ENCODE measurements around the gene DHRS11.

Gene DHRS11

DNA sequence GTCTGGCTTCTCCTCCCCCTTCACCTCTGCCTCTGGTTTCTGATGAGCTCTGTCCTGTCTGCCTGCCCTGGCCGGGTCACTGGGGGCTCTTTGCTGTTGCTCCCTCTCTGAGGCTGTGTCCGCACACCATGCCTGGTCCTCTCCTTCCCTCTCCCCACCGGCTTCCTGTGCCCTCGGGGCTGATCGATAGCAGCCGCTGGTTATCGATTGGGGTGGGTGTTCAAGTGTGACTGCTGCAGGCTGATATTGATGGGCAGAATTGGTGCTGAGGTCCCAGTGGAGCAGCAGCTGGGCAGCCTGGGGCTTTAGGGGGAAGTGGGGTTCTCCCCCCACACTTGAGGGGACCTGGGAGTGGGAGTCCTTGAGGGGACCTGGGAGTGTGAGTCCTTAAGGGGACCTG is 26.1 kb downstream of the DHRS11 start:
- H3K27me3 Mint-ChIP-seq, result peaks cover 15% of the 10 kb centered on the region
- H3K27ac Mint-ChIP-seq, result no peak overlapping the region
- no peak for ATAC-seq
- H3K9me3 Mint-ChIP-seq, result no peaks in the 10 kb centered on the region
- no peaks in the 10 kb centered on the region for H3K4me1 Mint-ChIP-seq
- no peak overlapping the region for H3K4me3 Mint-ChIP-seq
- H3K36me3 Mint-ChIP-seq, result peaks cover 10% of the 10 kb centered on the region

DNA sequence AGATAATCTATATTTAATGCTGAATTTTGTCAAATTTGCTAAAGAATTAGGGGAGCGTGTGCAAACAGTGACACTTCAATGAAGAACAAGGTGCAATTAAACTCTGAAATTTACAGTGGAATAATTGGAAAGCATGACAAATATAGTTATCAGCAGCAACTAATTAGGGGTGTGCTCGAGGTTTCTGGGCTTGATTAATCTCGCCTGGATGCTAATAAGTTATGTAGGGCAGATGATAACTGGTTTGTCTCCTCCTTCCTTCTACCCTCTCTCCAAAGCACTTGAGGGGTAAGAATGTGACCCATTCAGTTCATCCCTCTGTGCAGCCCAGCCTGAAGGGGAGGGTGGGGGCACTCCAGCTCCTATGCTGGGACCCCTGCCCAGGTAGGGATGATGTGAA is 31.6 kb downstream of the DHRS11 start:
- Mint-ChIP-seq H3K36me3 (peaks cover 10% of the 10 kb centered on the region), H3K4me1 (peaks cover 6% of the 10 kb centered on the region), H3K9me3 (no peaks in the 10 kb centered on the region), H3K4me3 (no peak overlapping the region), H3K27me3 (peaks cover 2% of the 10 kb centered on the region), H3K27ac (no peak overlapping the region)
- no peak for ATAC-seq

DNA sequence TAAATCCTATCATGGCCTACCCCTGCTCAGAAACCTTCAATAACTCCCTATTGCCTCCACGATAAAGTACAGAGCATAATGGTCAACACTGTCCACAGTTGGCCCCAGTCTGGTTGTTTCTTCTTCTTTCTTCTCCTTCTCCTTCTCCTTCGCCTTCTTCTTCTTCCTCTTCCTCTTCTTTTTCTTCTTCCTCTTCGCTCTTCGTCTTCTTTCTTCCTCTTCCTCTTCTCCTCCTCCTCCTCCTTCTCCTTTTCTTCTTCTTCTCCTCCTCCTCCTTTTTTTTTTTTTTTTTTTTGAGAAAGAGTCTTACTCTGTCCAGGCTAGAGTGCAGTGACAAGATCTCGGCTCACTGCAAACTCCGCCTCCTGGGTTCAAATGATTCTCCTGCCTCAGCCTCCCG is 33.5 kb downstream of the DHRS11 start:
- Mint-ChIP-seq H3K27me3 (no peaks in the 10 kb centered on the region), H3K4me1 (peaks cover 6% of the 10 kb centered on the region), H3K27ac (no peak overlapping the region), H3K4me3 (no peak overlapping the region), H3K9me3 (no peaks in the 10 kb centered on the region), H3K36me3 (peaks cover 10% of the 10 kb centered on the region)
- ATAC-seq, result no peak

DNA sequence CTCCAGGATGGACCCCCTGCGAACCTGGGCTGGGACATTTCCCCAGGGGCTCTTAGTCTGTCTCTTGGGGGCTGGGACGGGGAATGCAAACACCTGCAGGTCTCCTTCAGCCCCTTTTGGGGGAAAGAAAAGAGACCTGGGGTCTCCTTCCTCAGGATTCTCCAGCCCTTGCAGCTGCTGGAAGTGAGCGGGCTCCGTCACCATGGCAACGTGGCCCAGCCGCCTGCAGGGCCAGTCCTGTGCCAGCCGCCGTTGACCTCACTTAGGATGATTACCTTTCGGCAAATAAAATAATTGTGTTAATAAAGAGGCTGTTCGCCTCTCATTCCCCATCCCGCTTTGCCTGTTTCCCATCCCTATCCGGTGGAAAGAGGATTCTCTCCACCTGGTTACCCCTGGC is 35.4 kb downstream of the DHRS11 start:
- Mint-ChIP-seq H3K36me3 (no peaks in the 10 kb centered on the region), H3K27ac (no peak overlapping the region), H3K9me3 (no peaks in the 10 kb centered on the region), H3K27me3 (peaks cover 8% of the 10 kb centered on the region), H3K4me3 (no peak overlapping the region), H3K4me1 (peaks cover 6% of the 10 kb centered on the region)
- ATAC-seq, result no peak

DNA sequence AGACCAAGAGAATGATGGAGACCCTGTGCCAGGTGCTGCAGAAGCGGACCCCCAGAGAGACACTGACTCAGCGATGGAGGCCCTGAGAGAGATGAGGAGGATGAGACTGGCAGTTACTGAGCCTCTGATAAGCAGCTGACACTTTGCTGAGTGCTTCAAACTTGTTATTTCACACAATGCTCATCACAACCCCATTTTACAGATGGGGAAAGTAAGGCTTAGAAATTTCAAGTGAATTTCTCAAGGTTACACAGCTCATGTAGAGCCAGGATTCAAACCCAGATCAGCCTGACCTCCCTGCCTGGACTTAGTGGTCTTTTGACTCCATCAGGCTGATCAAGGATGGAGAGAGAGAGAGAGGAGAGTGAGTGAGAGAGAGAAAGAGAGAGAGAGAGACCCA is 36.9 kb downstream of the DHRS11 start:
- ATAC-seq, result no peak
- Mint-ChIP-seq H3K27me3 (peaks cover 22% of the 10 kb centered on the region), H3K9me3 (no peaks in the 10 kb centered on the region), H3K27ac (no peak overlapping the region), H3K36me3 (no peaks in the 10 kb centered on the region), H3K4me3 (no peak overlapping the region), H3K4me1 (peaks cover 6% of the 10 kb centered on the region)

DNA sequence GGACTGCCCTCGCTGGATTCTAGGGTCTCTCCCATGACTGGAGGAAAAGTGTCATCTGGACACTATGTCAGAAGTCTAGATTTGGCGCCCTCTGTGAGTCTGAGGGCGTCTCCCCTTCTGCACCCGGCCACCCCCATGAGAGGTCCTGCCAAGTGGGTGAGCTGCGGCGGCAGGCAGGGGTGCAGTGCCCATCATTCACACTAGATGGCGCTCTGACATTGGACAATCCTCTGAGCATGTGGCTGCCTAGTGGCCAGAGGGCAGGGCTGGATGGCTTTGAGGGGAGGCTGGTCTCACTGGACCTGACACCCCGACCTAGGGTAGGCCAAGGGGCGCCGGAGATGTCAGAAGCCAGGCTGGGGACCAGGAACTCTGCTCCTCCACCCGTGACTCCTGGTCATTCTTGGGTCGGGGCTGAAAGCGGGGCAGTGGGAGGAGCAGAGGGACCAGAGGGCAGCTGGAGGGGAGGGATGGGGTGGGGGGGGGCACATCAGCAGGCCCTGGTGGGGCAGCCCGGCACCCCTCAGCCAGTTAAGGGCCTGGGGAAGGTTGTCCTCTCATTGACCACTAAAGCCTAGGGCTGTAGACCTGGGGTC is 37.7 kb downstream of the DHRS11 start:
- no peak overlapping the region for H3K27ac Mint-ChIP-seq
- peaks cover 24% of the 10 kb centered on the region for H3K27me3 Mint-ChIP-seq
- H3K9me3 Mint-ChIP-seq, result no peaks in the 10 kb centered on the region
- no peaks in the 10 kb centered on the region for H3K36me3 Mint-ChIP-seq
- H3K4me3 Mint-ChIP-seq, result no peak overlapping the region
- H3K4me1 Mint-ChIP-seq, result peaks cover 6% of the 10 kb centered on the region
- peak; percentile 86 for ATAC-seq

DNA sequence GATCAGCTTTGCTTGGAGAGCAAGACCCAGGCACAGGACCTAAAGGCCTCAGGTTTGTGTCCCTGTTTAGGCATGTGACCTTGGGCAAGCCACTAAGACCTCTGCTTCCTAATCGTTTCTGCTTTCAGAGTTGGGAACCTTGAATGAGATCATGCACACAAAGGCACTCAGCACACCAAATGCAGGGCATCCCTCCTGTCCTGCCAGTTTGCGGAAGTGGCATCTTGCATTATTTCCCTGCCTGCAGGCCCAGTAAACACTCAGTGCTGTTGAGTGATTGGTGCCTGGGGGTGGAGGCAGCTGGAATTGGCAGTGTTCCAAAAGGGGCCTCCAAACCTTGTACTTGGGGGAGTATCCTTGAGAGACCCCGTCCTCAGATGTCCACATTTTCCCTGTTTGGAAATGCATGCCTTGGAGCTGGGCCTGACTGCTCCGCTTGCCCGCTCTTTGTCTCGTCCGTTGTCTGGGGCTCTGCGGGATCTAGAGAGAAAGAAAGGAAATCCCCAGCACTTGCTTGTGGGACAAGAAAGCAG is 38.4 kb downstream of the DHRS11 start:
- no peaks in the 10 kb centered on the region for H3K9me3 Mint-ChIP-seq

DNA sequence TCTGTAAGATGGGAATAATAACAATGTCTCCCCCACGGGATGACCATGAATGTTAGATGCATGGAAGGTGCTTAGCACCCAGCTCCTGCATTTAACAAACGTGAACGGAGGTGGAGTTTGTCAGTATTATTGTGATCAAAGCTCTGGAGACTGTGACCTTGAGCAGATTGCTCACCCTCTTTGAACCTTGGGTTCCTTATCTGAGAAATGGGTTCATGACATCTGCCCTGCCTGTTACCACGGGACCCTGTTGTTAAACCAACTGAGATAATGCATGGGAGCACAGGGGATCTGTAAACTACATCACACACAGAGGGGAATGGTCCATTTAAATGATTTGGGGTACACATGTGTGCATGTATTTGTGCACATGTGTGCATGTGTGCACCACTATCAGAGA is 39.3 kb downstream of the DHRS11 start:
- no peak overlapping the region for H3K27ac Mint-ChIP-seq
- peaks cover 33% of the 10 kb centered on the region for H3K27me3 Mint-ChIP-seq
- H3K9me3 Mint-ChIP-seq, result no peaks in the 10 kb centered on the region
- no peak overlapping the region for H3K4me3 Mint-ChIP-seq
- no peaks in the 10 kb centered on the region for H3K36me3 Mint-ChIP-seq
- ATAC-seq, result no peak
- no peaks in the 10 kb centered on the region for H3K4me1 Mint-ChIP-seq

More for the DNA sequence above, 38.4 kb downstream of the DHRS11 start:
- Mint-ChIP-seq H3K36me3 (no peaks in the 10 kb centered on the region), H3K27ac (no peak overlapping the region), H3K4me1 (peaks cover 5% of the 10 kb centered on the region), H3K4me3 (no peak overlapping the region), H3K27me3 (peaks cover 27% of the 10 kb centered on the region)
- ATAC-seq, result no peak

DNA sequence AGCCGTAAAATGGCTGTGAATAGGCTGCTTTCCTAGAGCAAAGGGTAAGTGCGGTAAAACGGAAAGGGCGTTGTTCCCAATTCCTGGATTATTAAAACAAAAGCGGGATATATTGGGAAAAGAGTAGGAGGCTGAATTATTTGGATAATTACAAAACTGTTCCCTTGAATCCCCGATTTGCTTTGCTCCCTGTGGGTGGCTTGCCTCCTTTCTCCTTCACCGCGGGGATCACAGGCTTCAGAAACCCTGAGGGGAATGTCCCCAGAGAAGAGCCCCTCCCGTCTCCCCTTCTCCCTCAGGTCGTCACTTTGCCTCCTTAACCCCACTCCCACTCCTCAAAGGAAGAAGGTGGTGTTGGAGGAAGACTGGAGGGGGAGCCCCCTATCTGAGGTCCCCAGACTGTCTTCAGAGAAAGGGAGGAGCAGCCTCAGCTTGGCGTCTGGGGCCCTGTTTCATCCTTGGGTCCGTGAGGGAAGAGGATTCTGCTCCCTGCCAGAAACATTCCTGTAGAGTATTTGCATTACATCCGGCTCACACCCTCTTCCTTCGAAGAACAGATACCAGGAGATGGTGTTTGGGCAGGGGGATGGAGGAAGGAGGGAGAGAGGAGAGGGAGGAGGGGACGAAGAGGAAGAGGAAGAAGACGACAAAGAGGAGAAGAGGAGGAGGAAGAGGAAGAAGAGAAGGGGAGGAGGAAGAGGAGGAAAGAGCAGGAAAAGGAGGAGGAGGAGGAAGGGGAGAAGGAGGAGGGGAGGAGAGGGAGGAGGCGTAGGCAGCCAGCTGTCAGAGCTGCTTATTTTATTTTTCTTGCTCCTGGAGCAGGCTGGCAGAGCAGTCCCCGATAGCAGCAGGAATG is 41.5 kb downstream of the DHRS11 start:
- ATAC-seq, result no peak
- H3K4me1 Mint-ChIP-seq, result no peaks in the 10 kb centered on the region
- H3K27me3 Mint-ChIP-seq, result peaks cover 36% of the 10 kb centered on the region
- no peak overlapping the region for H3K4me3 Mint-ChIP-seq
- H3K27ac Mint-ChIP-seq, result no peak overlapping the region
- no peaks in the 10 kb centered on the region for H3K36me3 Mint-ChIP-seq
- H3K9me3 Mint-ChIP-seq, result no peaks in the 10 kb centered on the region

DNA sequence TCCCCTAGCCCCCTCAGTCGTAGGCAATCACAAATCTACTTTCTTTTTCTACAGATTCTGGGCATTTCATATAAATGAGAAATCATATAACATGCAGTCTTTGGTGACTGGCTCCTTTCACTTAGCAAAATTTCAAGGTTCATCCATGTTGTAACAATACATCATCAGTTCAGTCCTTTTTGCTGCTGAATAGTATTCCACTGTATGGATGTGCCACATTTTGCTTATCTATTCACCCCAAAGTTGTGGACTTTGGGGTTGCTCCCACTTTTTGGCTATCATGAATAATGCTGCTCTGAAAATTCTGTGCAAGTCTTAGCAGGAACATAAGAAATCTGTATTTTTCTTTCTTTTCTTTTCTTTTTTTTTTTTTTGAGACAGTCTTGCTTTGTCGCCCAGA is 48.7 kb downstream of the DHRS11 start:
- H3K36me3 Mint-ChIP-seq, result no peaks in the 10 kb centered on the region
- no peaks in the 10 kb centered on the region for H3K9me3 Mint-ChIP-seq
- ATAC-seq, result no peak
- H3K27ac Mint-ChIP-seq, result no peak overlapping the region
- H3K4me3 Mint-ChIP-seq, result no peak overlapping the region
- H3K4me1 Mint-ChIP-seq, result peaks cover 16% of the 10 kb centered on the region
- peaks cover 76% of the 10 kb centered on the region for H3K27me3 Mint-ChIP-seq

DNA sequence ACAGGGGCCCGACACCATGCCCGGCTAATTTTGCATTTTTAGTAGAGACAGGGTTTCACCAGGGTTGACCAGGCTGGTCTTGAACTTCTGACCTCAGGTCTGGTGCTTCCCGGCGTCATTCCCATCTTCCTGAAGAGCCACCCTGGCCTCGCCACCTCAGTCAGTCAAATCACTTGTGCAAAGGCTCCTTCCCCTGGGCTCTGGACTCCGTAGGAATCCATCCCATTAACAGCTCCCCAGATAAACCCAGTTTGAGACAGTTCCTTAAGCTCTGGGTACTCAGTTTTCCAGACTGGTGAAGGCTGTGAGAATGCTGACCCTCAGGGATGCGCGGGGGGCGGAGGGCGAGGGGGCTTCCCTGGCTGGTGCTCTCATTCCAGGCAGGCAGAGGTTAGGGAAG is 49.2 kb downstream of the DHRS11 start:
- ATAC-seq, result no peak
- Mint-ChIP-seq H3K4me1 (peaks cover 16% of the 10 kb centered on the region), H3K36me3 (no peaks in the 10 kb centered on the region), H3K27me3 (peaks cover 79% of the 10 kb centered on the region), H3K9me3 (no peaks in the 10 kb centered on the region), H3K27ac (no peak overlapping the region), H3K4me3 (no peak overlapping the region)

DNA sequence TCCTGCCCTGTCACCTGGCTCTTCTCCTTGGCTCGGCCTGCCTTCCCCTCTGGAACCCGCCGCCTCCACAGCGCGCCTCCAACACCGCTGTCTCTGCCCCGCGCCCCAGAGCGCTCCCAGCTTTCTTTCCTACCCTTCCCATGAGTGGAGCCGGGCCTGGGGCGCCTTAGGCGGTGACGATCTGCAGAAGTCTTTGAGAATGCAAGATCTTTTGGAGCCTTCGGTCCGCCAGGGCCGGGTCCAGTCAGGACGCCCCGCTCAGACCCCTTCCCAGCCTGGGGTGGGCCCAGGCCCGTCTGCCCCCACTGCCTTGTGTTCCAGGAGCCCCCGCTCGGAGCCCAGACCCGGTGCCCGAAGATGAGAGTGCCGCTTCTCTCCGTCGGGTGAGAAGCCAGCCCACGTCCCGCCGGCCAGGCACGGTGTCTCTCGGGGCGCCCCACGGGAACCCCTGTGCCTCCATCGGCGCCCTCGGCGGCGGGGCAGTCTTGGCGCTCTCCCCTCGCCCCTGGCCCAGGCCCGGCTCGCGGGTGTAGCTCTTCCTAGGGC is 49.7 kb downstream of the DHRS11 start:
- peaks cover 84% of the 10 kb centered on the region for H3K27me3 Mint-ChIP-seq
- peaks cover 16% of the 10 kb centered on the region for H3K4me1 Mint-ChIP-seq
- H3K36me3 Mint-ChIP-seq, result no peaks in the 10 kb centered on the region
- H3K4me3 Mint-ChIP-seq, result no peak overlapping the region
- H3K27ac Mint-ChIP-seq, result no peak overlapping the region
- no peaks in the 10 kb centered on the region for H3K9me3 Mint-ChIP-seq
- ATAC-seq, result no peak

DNA sequence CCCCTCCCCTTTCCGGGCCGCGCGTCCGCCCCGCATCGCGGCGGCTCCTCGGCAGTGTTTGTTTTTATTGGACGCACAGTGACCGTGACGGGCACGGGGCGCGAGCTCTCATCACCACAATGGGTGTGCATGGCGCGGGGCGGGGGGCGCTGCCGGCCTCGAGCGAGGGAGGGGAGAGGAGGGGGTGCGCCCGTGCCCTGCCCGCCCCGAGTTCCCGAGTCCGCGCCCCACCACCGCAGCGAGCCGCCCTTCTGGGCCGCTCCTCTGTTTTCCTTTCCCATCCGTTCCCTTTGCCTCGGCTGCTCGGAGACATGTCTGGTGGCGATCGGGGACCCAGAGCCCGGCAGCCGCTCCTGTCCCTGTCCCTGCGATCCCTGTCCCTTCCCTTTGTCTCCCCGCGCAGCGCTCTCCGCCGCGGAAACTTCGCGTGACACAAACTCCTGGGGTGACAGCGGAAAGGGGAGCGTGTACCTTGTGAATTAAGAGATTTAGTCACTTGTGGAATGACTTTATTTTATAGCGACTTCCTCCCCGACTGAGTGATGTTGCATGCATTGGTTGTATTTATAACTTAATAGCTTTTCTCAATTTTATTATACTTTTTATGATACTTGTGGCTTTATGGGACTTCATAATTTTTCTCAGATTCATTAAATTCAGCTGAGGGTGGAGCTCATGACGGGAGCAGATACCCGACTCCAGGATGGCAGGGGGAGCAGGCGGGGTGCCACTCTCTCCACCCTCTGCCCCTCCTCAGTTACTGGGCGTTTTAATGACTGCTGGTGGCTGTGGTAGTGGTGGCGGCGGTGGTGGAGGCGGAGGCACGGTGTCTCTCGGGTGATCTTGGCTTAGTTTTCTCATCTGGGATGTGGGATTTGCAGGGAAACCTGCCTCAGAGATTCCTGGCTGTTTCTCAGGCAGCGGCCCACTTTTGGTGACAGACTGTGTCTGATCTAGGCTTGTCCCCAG is 50.5 kb downstream of the DHRS11 start:
- H3K27ac Mint-ChIP-seq, result no peak overlapping the region
- H3K4me1 Mint-ChIP-seq, result peaks cover 16% of the 10 kb centered on the region
- H3K36me3 Mint-ChIP-seq, result no peaks in the 10 kb centered on the region
- ATAC-seq, result no peak
- H3K27me3 Mint-ChIP-seq, result peaks cover 92% of the 10 kb centered on the region
- H3K4me3 Mint-ChIP-seq, result peak overlapping the region; percentile 48
- no peaks in the 10 kb centered on the region for H3K9me3 Mint-ChIP-seq

DNA sequence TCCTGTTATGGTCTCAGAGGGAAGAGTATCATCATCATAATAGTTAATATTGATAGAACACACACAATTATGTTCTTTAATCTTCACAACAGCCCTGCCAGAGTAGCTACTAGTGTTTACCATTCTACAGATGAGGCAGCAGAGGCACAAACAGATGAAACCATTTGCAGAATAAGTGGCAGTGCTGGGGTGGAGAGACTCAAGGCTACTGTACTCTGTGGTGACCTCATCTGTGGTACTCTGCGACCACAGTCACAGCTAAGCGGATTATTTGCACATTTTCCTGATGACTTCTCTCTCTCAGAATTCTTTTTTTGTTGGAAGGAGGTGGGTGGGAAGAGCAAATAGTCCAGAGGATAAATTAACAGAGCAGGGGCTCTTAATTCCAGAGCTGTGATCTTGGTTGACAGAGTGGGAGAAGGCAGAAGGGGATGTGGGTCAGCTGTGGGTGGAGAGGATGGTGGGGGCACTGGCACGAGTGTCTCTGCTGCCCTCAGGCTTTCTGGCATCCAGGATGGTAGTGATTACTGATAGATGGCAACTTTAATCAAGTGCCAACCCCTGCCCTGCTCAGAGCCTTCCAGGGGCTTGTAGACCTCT is 51.5 kb downstream of the DHRS11 start:
- Mint-ChIP-seq H3K4me1 (peaks cover 16% of the 10 kb centered on the region), H3K36me3 (no peaks in the 10 kb centered on the region), H3K27me3 (peaks cover 97% of the 10 kb centered on the region), H3K4me3 (no peak overlapping the region), H3K9me3 (no peaks in the 10 kb centered on the region), H3K27ac (no peak overlapping the region)
- no peak for ATAC-seq
